Activated gamma-delta T cell (primary cell): ENCODE measurements around the gene CYP2A6.

Source experiments
- DNase-seq: peaks from one replicate; lab custom pipeline; 2025; lab: John Stamatoyannopoulos, UW

Gene CYP2A6

DNA sequence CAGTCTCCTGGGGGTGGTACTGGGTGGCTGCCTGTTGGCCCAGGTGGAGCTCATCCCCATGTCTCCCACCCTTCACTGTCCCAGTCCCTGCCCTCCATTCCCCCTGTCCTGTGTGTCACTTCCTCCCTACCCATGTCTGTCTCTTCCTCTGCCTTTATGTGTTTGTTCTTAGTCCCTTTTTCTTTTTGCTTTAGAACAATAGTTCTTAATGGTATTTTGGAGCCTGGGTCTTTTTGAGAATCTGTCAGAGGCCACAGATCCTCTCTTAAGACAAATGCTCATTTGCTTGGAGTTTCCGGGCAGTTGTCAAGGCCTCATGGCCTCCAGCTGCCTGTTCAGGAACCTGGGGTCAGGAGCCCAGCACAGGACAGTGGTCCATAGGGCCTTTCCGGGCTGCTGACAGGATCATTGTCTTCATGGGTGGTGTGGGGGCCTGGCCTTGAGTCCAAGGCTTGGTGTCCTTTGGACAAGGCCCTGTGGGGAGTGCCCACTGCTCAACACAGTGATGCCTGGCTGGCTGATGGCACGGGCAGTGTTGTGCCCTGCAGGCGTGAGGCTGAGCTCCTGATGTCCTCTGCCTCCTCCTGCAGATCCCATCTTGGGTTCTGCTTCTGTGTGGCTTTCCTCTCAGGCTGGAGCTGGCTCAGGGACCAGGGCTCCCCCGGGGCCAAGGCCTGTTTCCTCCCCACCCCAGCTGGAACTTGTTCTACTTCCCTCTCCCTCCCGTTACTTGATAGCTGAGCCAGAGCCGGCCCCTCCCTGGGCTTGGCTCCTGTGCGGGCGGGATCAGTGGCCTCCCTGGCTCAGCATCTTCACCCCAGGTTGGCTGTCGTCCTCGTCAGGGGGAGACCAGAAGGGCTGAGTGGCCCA, 47.7 kb downstream of the CYP2A6 start:
- no peak for DNase-seq

DNA sequence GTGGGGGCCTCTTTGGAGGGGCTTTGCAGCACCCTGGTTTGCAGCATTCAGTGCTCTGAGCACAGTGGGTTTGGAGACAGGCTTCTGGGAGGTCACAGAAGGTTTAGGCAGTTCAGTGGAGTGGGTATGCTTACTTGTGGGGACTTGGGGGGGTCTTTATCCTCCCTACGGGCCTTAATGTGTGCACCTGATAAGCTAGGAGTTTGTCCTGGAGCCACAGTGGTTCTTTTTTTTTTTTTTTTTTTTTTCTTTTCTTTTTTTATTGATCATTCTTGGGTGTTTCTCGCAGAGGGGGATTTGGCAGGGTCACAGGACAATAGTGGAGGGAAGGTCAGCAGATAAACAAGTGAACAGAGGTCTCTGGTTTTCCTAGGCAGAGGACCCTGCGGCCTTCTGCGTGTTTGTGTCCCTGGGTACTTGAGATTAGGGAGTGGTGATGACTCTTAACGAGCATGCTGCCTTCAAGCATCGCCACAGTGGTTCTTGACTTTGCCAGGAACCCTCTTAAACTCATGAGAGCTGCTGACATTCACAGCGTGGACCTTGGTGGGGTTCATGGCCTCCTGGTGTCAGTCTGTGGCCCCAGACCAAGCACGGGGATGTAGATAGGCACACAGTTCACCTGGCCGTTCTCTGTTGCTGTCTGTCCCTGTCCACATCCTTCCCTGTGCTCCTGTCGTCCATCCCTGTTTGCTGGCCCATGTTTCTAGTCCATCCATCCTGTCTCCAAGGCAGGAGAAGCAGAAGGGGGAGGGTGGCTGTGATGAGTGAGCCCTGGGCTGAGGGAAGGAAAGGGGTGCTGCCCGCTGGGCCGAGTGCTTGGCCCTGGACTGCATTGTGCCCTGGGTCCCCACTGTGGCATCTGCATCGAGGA, 48.6 kb downstream of the CYP2A6 start:
- no peak for DNase-seq

DNA sequence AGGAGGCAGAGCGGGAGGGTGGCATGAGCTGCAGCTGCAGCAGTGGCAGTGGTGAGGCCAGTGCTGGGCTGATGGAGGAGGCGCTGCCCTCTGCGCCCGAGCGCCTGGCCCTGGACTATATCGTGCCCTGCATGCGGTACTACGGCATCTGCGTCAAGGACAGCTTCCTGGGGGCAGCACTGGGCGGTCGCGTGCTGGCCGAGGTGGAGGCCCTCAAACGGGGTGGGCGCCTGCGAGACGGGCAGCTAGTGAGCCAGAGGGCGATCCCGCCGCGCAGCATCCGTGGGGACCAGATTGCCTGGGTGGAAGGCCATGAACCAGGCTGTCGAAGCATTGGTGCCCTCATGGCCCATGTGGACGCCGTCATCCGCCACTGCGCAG, 49.3 kb downstream of the CYP2A6 start:
- DNase-seq: peak; percentile 31

DNA sequence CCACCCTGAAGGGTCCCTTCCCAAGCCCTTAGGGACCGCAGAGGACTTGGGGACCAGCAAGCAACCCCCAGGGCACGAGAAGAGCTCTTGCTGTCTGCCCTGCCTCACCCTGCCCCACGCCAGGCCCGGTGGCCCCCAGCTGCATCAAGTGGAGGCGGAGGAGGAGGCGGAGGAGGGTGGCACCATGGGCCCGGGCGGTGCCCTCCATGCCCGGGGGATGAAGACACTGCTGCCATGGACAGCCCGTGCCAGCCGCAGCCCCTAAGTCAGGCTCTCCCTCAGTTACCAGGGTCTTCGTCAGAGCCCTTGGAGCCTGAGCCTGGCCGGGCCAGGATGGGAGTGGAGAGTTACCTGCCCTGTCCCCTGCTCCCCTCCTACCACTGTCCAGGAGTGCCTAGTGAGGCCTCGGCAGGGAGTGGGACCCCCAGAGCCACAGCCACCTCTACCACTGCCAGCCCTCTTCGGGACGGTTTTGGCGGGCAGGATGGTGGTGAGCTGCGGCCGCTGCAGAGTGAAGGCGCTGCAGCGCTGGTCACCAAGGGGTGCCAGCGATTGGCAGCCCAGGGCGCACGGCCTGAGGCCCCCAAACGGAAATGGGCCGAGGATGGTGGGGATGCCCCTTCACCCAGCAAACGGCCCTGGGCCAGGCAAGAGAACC, 49.8 kb downstream of the CYP2A6 start:
- no peak for DNase-seq

DNA sequence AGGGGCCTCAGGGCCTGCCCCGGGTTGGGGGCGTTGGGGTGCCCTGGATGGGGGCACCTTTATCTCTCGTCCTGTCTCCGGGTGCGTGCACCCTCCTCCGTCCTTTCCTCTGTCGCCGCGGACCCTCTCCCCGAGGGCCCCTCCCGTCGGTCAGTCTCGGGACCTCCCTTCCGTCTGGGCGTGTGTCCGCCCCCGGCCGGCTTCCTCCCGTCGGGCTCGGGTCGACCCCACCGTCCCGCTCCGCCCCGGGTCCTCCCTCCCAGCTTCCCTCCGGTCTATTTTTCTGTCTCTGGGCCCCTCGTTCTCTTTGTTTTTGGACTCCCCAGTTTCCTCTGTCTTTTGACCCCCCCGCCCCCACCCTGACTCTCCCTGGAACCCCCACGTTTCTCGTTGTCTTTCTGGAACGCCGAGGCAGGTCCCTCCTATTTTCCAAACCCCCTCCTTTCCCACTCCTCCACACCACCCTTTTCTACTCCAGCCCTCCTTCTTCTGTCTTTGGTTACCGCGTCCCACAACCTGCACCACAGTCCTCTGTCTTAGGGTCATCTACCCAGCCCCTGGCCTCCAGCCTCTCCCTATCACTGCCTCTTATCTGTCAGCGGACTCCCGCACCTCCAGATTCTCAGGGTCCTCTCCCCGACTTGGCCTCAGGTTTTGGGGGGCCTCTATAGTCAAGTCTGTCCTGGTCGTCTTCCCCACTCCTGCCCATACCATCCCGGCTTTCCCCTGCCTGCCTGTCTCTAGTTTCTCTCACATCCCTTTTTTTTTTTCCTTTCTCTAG, 50.5 kb downstream of the CYP2A6 start:
- DNase-seq: peak; percentile 33

DNA sequence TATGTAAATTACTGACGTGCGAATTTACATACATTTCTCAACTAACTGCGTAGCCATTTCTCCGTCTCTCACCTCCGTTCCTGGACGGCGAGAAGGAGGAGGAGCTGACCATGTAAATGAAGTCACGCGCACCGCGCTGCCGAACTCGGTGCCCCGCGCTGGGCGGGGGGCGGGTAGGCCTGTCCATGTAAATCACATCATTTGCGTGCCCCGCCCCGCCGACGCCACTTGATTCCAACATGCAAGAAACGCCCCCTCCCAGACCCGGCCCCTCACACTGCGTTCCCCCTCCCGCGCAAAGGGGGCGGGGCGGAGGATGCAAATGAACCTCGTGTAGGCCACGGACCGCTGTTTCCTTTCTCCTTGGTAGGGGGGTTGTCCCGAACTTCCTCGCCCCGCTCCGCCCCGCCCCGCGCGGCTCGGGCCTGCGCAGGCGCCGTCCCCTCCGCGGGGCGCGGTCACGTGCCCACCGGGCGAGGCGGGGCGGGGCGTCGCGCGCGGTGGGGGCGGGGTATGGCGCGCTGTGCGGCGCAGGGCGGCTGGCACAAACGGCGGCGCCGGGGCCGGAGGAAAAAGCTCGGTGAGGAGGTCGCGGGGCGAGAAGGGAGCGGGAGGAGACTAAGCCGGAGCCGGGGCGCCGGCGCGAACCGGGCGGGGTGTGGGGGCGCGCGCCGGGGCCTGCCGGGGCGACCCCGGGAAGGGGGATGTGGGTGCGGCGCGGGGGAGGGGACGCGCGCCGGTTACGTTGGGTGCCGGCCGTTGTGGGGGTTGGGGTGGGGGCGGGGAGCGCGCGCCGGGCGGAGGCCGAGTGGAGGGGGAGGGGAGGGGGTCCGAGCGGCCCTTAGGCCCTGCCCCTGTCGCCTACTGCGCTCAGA, 51.3 kb downstream of the CYP2A6 start, which contains the start of gene EGLN2:
Gene EGLN2, plus strand, starts transcription at position 509 of the 875 bp plus-strand sequence. CDS start 1,382 bp downstream, outside the sequence.
- peak; percentile 100 for DNase-seq

DNA sequence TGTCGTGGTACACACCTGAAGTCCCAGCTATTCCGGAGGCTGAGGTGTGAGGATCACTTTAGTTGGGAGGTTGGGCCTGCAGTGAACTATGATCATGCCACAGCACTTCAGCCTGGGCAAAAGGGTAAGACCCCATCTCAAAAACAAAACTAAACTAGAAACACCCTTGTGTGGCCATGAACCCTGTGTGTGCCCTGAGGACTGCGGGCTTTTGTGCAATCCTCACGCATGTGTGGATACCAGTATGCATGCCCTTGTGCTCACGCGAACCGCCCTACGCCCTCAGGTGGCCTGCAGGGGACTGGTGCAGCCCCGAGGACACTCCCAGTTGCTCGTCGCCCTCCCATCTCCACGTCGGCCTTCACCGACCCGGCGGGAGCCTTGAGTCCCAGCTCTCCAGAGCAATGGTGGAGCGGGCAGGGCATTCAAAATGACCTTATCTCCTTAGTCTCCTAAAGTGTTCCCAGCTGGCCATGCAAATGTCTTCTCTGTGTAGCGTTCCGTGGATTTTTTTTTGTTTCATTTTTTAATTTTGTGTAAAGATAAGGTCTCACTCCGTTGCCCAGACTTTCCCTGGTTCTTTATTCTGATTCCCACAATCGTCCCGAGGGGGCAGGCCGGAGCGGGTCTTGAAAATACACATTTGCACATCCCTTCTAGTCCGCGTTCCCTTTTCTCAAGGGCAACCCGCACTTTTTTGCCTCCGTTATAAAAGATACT, 52.1 kb downstream of the CYP2A6 start:
- DNase-seq: peak; percentile 42

DNA sequence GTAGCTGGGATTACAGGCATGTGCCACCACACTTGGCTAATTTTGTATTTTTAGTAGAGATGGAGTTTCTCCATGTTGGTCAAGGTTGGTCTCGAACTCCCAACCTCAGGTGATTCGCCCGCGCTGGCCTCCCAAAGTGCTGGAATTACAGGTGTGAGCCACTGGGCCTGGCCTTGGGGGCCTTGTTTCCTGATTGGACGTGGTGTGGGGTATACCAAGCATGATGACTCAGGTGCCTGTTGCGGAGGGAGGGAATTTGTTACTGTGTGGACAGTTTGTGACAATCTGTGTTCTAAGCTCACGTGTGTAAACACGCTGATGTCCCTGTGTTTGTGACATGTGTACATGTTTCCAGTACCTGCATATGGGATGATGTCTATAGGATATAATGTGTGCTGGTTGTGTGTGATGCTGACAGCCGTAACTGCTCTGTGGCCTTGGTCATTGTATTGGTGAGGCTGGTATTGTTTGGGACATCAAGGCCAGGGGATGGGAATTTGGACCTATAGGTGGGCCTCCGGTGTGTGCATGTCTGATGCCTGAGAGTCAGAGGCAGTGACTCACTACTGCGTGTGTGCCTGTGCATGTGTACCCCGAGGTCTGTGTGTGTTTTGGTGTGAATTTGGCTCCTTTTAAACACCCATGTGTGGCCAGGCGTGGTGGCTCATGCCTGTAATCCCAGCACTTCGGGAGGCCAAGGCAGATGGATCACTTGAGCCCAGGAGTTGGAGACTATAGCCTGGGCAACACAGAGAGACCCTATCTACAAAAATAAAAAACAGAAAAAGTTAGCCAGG, 52.9 kb downstream of the CYP2A6 start:
- DNase-seq: no peak
